ENCODE measurements around the gene TMEM131. TPM values are rescaled to one million over a fixed set of nuclear protein-coding genes. Genes with fewer than 3 reads are reported as not detected.
A peak's percentile ranks its signal among the peaks of the same experiment; 100 is the strongest.

Gene TMEM131
- total RNA-seq, 2 donors from 2014 or later: 49.5 to 52.0 TPM

- Histone ChIP-seq H3K27me3 (replicated peaks; ENCODE audit: insufficient read depth) (no peaks in the 10 kb centered on the region), H3K4me3 (peak overlapping the region; percentile 2), H3K9me3 (no peaks in the 10 kb centered on the region), H3K36me3 (no peaks in the 10 kb centered on the region), H3K4me1 (ENCODE audit: control insufficient read depth in 1 of 2, low read depth in 2 of 2) (peaks cover 30 to 42% of the 10 kb centered on the region in 2 donors), H3K27ac (peak overlapping the region; percentile 57 to 58)
- TF ChIP-seq, protein P1, sequence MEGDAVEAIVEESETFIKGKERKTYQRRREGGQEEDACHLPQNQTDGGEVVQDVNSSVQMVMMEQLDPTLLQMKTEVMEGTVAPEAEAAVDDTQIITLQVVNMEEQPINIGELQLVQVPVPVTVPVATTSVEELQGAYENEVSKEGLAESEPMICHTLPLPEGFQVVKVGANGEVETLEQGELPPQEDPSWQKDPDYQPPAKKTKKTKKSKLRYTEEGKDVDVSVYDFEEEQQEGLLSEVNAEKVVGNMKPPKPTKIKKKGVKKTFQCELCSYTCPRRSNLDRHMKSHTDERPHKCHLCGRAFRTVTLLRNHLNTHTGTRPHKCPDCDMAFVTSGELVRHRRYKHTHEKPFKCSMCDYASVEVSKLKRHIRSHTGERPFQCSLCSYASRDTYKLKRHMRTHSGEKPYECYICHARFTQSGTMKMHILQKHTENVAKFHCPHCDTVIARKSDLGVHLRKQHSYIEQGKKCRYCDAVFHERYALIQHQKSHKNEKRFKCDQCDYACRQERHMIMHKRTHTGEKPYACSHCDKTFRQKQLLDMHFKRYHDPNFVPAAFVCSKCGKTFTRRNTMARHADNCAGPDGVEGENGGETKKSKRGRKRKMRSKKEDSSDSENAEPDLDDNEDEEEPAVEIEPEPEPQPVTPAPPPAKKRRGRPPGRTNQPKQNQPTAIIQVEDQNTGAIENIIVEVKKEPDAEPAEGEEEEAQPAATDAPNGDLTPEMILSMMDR (IDR thresholded peaks at IDR 0.05): no peak
- DNase-seq (ENCODE audit: low spot score): no peak
- no peak for ATAC-seq (ENCODE audit: insufficient number of reproducible peaks, low FRiP score, low read depth)
These were observed 125.3 kb downstream of the TMEM131 start for GRCh38 chr2:97870396-97870843.

DNA sequence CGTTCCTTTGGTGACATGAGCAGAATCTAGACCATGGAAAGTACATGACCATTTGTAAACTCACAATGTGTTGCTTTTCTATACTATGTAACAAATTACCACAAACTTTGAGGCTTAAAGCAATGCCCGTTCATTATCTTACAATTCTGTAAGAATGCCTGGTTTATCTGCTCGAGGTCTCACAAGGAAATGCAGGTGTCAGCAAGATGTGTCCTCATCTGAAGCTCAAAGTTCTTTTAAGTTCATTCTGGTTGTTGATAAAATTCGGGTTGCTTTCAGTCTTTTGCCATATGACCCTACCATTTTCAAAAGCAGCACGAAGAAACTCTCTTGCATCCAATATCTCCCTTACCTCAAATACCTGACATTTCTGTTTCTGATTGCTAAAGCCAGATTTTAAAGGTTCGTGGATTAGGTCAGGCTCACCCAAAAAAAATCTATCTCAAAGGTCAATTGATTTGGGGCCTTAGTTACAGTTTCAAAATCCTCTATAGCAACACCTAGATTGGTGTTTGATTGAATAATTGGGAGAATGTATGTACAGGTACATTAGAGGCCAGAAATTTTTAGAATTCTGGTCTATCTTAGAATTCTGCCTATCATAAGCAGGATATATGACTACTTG is 125.9 kb downstream of the TMEM131 start:
- TF ChIP-seq, protein P1 (IDR thresholded peaks at IDR 0.05): no peak
- Histone ChIP-seq H3K4me3 (no peak overlapping the region), H3K36me3 (no peaks in the 10 kb centered on the region), H3K4me1 (ENCODE audit: control insufficient read depth in 1 of 2, low read depth in 2 of 2) (peaks cover 30 to 42% of the 10 kb centered on the region in 2 donors), H3K27me3 (replicated peaks; ENCODE audit: insufficient read depth) (no peaks in the 10 kb centered on the region), H3K9me3 (no peaks in the 10 kb centered on the region), H3K27ac (peak overlapping the region; percentile 57 to 58)
- no peak for ATAC-seq (ENCODE audit: insufficient number of reproducible peaks, low FRiP score, low read depth)
- DNase-seq (ENCODE audit: low spot score): no peak

DNA sequence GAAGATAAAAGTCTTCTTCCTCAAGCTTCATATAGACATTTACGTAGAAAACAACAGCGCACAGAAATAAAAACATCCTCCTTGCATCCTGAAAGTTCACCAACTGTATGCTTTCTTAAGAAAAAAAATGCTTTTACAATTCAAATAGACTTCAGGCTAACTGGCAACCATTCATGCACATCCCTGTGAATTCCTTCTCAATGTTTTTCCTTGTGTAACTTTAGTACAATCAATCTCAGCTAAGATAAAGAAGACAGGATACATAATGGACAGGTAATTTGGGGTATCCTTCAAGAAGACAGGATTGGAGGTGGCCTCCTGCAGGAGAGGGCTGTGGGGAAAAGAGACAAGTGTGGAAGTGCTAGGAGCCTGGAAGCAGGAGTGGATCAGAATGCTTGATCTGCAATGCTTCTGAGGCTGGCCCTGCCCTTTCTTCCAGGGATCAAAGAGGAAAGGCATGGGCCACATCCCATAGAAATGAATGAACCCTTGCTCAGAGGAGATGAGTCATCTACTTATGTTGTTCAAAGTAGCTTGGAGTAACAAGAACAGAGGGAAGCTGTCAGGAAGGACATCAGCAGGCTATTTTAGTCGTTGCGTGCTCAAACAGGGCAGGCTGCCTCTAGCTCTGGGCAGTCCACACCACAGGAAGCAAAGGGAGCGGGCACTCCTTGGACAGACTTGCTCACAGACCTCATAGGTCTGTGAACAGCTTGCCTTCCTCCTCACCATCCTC is 126.6 kb downstream of the TMEM131 start:
- no peaks in the 10 kb centered on the region for H3K36me3 ChIP-seq
- peak; percentile 91 for ATAC-seq (ENCODE audit: insufficient number of reproducible peaks, low FRiP score, low read depth)
- peak overlapping the region; percentile 57 to 58 for H3K27ac ChIP-seq
- no peaks in the 10 kb centered on the region for H3K27me3 ChIP-seq (replicated peaks; ENCODE audit: insufficient read depth)
- H3K9me3 ChIP-seq: no peaks in the 10 kb centered on the region
- no peak overlapping the region for H3K4me3 ChIP-seq
- TF ChIP-seq, protein P1 (IDR thresholded peaks at IDR 0.05): no peak
- peak; percentile 19 for DNase-seq (ENCODE audit: low spot score)
- H3K4me1 ChIP-seq (ENCODE audit: control insufficient read depth in 1 of 2, low read depth in 2 of 2): peaks cover 30 to 42% of the 10 kb centered on the region in 2 donors

- ATAC-seq (ENCODE audit: insufficient number of reproducible peaks, low FRiP score, low read depth) (no peak), DNase-seq (ENCODE audit: low spot score) (no peak)
- TF ChIP-seq, protein P1 (IDR thresholded peaks at IDR 0.05): no peak
- Histone ChIP-seq H3K27ac (no peak overlapping the region), H3K4me1 (ENCODE audit: control insufficient read depth in 1 of 2, low read depth in 2 of 2) (peaks cover 1 to 5% of the 10 kb centered on the region in 2 donors), H3K9me3 (no peaks in the 10 kb centered on the region), H3K36me3 (no peaks in the 10 kb centered on the region), H3K4me3 (no peak overlapping the region), H3K27me3 (replicated peaks; ENCODE audit: insufficient read depth) (no peaks in the 10 kb centered on the region)
These were observed 131.9 kb downstream of the TMEM131 start for GRCh38 chr2:97863829-97864228.

DNA sequence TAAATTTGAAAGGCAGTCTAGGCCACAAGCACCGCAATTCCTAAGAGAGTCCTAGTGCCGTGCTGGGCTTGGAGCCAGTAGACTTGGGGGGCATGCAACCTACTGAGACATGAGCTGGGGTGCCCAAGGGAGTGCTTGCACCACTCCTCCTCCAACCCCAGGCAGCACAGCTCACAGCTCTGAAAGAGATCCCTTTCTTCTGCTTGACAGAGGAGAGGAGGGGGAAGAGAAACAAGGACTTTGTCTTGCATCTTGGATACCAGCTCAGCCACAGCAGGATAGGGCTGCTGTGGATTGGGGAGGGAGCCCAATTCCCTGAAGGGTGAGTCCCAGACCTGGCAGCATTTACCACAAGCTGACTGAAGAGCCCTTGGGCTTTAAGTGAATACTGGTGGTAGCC is 134.6 kb downstream of the TMEM131 start:
- no peak for ATAC-seq (ENCODE audit: insufficient number of reproducible peaks, low FRiP score, low read depth)
- H3K9me3 ChIP-seq: no peaks in the 10 kb centered on the region
- TF ChIP-seq, protein P1 (IDR thresholded peaks at IDR 0.05): no peak
- H3K4me3 ChIP-seq: no peak overlapping the region
- H3K36me3 ChIP-seq: no peaks in the 10 kb centered on the region
- H3K27ac ChIP-seq: no peak overlapping the region
- no peak for DNase-seq (ENCODE audit: low spot score)
- no peaks in the 10 kb centered on the region for H3K27me3 ChIP-seq (replicated peaks; ENCODE audit: insufficient read depth)
- H3K4me1 ChIP-seq (ENCODE audit: control insufficient read depth in 1 of 2, low read depth in 2 of 2): no peaks in the 10 kb centered on the region

Data from thoracic aorta (tissue), 2 donors.